ENCODE data around the gene PPM1L.

DNA sequence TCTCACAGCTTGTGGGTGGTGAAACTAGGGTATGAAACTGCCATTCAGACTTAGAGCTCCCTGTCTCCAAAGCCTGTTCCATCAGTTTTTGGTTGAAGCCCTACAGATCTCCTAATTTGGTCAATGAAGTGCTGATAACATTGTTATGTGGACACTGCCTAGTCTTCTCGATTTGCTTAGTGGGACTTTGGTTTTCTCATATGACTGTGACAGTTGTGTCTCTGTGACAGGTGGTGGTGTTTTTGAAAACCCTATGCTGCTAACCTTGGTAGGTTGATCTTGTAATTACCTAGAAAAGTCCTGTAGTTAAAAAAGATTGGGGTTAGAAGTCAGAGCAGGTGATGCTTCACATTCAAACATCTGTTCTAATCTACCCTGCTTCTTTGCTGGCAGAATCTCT lies 9.2 kb downstream of the PPM1L start:
- TF ChIP-seq, protein P1, sequence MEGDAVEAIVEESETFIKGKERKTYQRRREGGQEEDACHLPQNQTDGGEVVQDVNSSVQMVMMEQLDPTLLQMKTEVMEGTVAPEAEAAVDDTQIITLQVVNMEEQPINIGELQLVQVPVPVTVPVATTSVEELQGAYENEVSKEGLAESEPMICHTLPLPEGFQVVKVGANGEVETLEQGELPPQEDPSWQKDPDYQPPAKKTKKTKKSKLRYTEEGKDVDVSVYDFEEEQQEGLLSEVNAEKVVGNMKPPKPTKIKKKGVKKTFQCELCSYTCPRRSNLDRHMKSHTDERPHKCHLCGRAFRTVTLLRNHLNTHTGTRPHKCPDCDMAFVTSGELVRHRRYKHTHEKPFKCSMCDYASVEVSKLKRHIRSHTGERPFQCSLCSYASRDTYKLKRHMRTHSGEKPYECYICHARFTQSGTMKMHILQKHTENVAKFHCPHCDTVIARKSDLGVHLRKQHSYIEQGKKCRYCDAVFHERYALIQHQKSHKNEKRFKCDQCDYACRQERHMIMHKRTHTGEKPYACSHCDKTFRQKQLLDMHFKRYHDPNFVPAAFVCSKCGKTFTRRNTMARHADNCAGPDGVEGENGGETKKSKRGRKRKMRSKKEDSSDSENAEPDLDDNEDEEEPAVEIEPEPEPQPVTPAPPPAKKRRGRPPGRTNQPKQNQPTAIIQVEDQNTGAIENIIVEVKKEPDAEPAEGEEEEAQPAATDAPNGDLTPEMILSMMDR (IDR thresholded peaks at IDR 0.05; ENCODE audit: low read length): no peak
- no peak for TF ChIP-seq EZH2 (IDR thresholded peaks at IDR 0.05; ENCODE audit: borderline replicate concordance, low read length)
